Measurements from ENCODE around the gene PDZD7.
"Not testable (repeated sequence)": the region's sequence is repeated elsewhere in the genome, so short reads cannot be mapped to it uniquely, and the experiment has no call there.

PDZD7 gene

GRCh38 chr10:101036726-101037125 is 5.8 kb upstream of the PDZD7 start:
- DNase-seq, result no peak

GRCh38 chr10:101035916-101036702 is 5.2 kb upstream of the PDZD7 start:
- DNase-seq, result no peak

- no peak for DNase-seq
Observed at GRCh38 chr10:101035314-101035713, 4.4 kb upstream of the PDZD7 start.

GRCh38 chr10:101034404-101034803 is 3.5 kb upstream of the PDZD7 start:
- DNase-seq, result not testable (repeated sequence)

GRCh38 chr10:101033276-101033675 is 2.3 kb upstream of the PDZD7 start:
- no peak for DNase-seq

GRCh38 chr10:101032637-101033224 is 1.8 kb upstream of the PDZD7 start:
- peak; percentile 95 for DNase-seq

- DNase-seq, result peak; percentile 85
Observed at GRCh38 chr10:101031796-101032636, 1.1 kb upstream of the PDZD7 start.

GRCh38 chr10:101030496-101031127 is 317 bp downstream of the PDZD7 start:
- peak; percentile 75 for DNase-seq

- DNase-seq, result peak; percentile 74
Observed at GRCh38 chr10:101029520-101030295, 1.2 kb downstream of the PDZD7 start.

- DNase-seq, result no peak
Observed at GRCh38 chr10:101028446-101029337, 2.2 kb downstream of the PDZD7 start.

GRCh38 chr10:101027106-101027720 is 3.7 kb downstream of the PDZD7 start:
- DNase-seq, result no peak

- DNase-seq, result no peak
Observed at GRCh38 chr10:101022967-101023705, 7.8 kb downstream of the PDZD7 start.

GRCh38 chr10:101021692-101022251 is 9.2 kb downstream of the PDZD7 start:
- DNase-seq, result no peak

- DNase-seq, result no peak
Observed at GRCh38 chr10:101021239-101021638, 9.7 kb downstream of the PDZD7 start.

GRCh38 chr10:101020427-101021075 is 10.4 kb downstream of the PDZD7 start:
- DNase-seq, result no peak

- DNase-seq, result no peak
Observed at GRCh38 chr10:101019440-101019703, 11.6 kb downstream of the PDZD7 start.

- DNase-seq, result peak; percentile 96
Observed at GRCh38 chr10:101018600-101019439, 12.1 kb downstream of the PDZD7 start.

GRCh38 chr10:101018118-101018599 is 12.8 kb downstream of the PDZD7 start:
- peak; percentile 69 for DNase-seq
